Liver (tissue), 9 donors: ENCODE results near the gene CCL24. TPM values are rescaled to one million over a fixed set of nuclear protein-coding genes. Genes with fewer than 3 reads are reported as not detected.

Experiments used
- DNase-seq: peaks from one replicate; pipeline ENCODE4 v3.0.0-alpha.2; 2017; ENCODE audit warnings: low spot score
- H3K27ac ChIP-seq, 2 donors: one replicate each; pipeline ENCODE4 v1.7.0; 2013; ENCODE audit warnings: inconsistent platforms in 2 of 2, low read length in 2 of 2, control low read depth in 1 of 2, low read depth in 1 of 2, mild to moderate bottlenecking in 1 of 2
- H3K27me3 ChIP-seq, 4 donors: one replicate each; pipeline versions ENCODE4 v1.6.1 to v1.7.0; 2013; ENCODE audit warnings: low read length in 3 of 4, inconsistent platforms in 1 of 4, mild to moderate bottlenecking in 1 of 4, moderate library complexity in 1 of 4; ENCODE audit not compliant: control insufficient read depth in 4 of 4, insufficient read depth in 4 of 4
- H3K36me3 ChIP-seq, 4 donors: one replicate each; pipeline versions ENCODE4 v1.6.1 to v1.7.0; 2013; ENCODE audit warnings: low read length in 3 of 4, mild to moderate bottlenecking in 3 of 4, low read depth in 1 of 4, moderate library complexity in 1 of 4; ENCODE audit not compliant: control insufficient read depth in 4 of 4, insufficient read depth in 3 of 4
- H3K4me1 ChIP-seq, 4 donors: one replicate each; pipeline versions ENCODE4 v1.6.1 to v1.7.0; 2013; ENCODE audit warnings: low read length in 3 of 4, mild to moderate bottlenecking in 3 of 4, moderate library complexity in 1 of 4; ENCODE audit not compliant: control insufficient read depth in 4 of 4, insufficient read depth in 4 of 4
- H3K4me3 ChIP-seq, 3 donors: one replicate each; pipeline versions ENCODE4 v1.6.1 to v1.7.0; 2013; ENCODE audit warnings: low read length in 3 of 3, control low read depth in 1 of 3, low read depth in 1 of 3, mild to moderate bottlenecking in 1 of 3
- H3K9ac ChIP-seq, 2 donors: one replicate each; pipeline ENCODE4 v1.7.0; 2013; ENCODE audit warnings: low read length in 2 of 2, mild to moderate bottlenecking in 2 of 2, moderate library complexity in 2 of 2, control low read depth in 1 of 2, low read depth in 1 of 2
- H3K9me3 ChIP-seq, 4 donors: one replicate each; pipeline versions ENCODE4 v1.6.1 to v1.7.0; 2013; ENCODE audit warnings: low read length in 3 of 4; ENCODE audit not compliant: control insufficient read depth in 4 of 4
- EGR1 ChIP-seq, 2 donors: IDR thresholded peaks; 2 replicates each; pipeline ENCODE4 v1.6.1; 2016 to 2018; ENCODE audit warnings: antibody characterized with exemption in 2 of 2, low read depth in 2 of 2
- FOXA1 ChIP-seq: IDR thresholded peaks from 2 replicates; pipeline ENCODE4 v1.6.1; 2016; ENCODE audit warnings: antibody characterized with exemption
- FOXA2 ChIP-seq: IDR thresholded peaks from 2 replicates; pipeline ENCODE4 v1.6.1; 2016; ENCODE audit warnings: antibody characterized with exemption
- GABPA ChIP-seq, 2 donors: IDR thresholded peaks in 1 of 2; conservative IDR thresholded peaks in 1 of 2; 2 replicates each; pipeline ENCODE4 v1.6.1; 2016; ENCODE audit warnings: antibody characterized with exemption in 2 of 2, mild to moderate bottlenecking in 1 of 2, moderate library complexity in 1 of 2
- HNF4A ChIP-seq, 2 donors: conservative IDR thresholded peaks; 2 replicates each; pipeline ENCODE4 v1.6.1; 2016; ENCODE audit warnings: antibody characterized with exemption in 2 of 2, mild to moderate bottlenecking in 2 of 2
- HNF4G ChIP-seq: IDR thresholded peaks from 2 replicates; pipeline ENCODE4 v1.6.1; 2016; ENCODE audit warnings: antibody characterized with exemption
- JUND ChIP-seq, 2 donors: IDR thresholded peaks; 2 replicates each; pipeline ENCODE4 v1.6.1; 2016; ENCODE audit warnings: antibody characterized with exemption in 2 of 2
- NR2F2 ChIP-seq: IDR thresholded peaks from 2 replicates; pipeline ENCODE4 v1.6.1; 2016; ENCODE audit warnings: antibody characterized with exemption
- RAD21 ChIP-seq, 2 donors: IDR thresholded peaks; 2 replicates each; pipeline ENCODE4 v1.6.1; 2016; ENCODE audit warnings: antibody characterized with exemption in 2 of 2, mild to moderate bottlenecking in 2 of 2
- RXRA ChIP-seq, 2 donors: IDR thresholded peaks; 2 replicates each; pipeline ENCODE4 v1.6.1; 2017 to 2018; ENCODE audit warnings: antibody characterized with exemption in 2 of 2, mild to moderate bottlenecking in 1 of 2
- SP1 ChIP-seq: IDR thresholded peaks from 2 replicates; pipeline ENCODE4 v1.6.1; 2018; ENCODE audit warnings: antibody characterized with exemption, mild to moderate bottlenecking
- TAF1 ChIP-seq: conservative IDR thresholded peaks from 2 replicates; pipeline ENCODE4 v1.6.1; 2016; ENCODE audit warnings: antibody characterized with exemption, mild to moderate bottlenecking
- YY1 ChIP-seq: IDR thresholded peaks from 2 replicates; pipeline ENCODE4 v1.6.1; 2016; ENCODE audit warnings: antibody characterized with exemption, mild to moderate bottlenecking
- WGBS: extraction: QIAGEN DNeasy Blood & Tissue Kit; methylation state at CpG from one replicate; pipeline ENCODE4 v1.1.7; 2013; 5-methylcytosine and 5-hydroxymethylcytosine counted together
- polyA plus RNA-seq, 2 donors: library from polyadenylated mRNA; stranded (reverse) in 1 of 2; unstranded in 1 of 2; fragments of 200-250 nt in 1 of 2; fragments of >200 nt in 1 of 2; fragmentation: Nextera tagmentation in 1 of 2; extraction: Ambion mirVana in 1 of 2; gene quantifications; one replicate each; pipeline versions ENCODE4 v1.2.1 to v1.2.3, GENCODE V29; 2013 to 2015
- total RNA-seq, 2 donors: library from RNA; depleted of rRNA; stranded (reverse); fragments of >200 nt; gene quantifications; one replicate each; pipeline ENCODE4 v1.2.3, GENCODE V29; 2014
- TF ChIP-seq, protein P1 (sequence below): IDR thresholded peaks from 2 replicates; pipeline ENCODE4 v1.6.1; 2016; ENCODE audit warnings: antibody characterized with exemption, mild to moderate bottlenecking
- TF ChIP-seq, protein P2 (sequence below): IDR thresholded peaks from 2 replicates; pipeline ENCODE4 v1.6.1; 2016; ENCODE audit warnings: antibody characterized with exemption
- TF ChIP-seq, protein P3 (sequence below): IDR thresholded peaks from 2 replicates; pipeline ENCODE4 v1.6.1; 2016; ENCODE audit warnings: antibody characterized with exemption
- TF ChIP-seq, protein P4 (sequence below): IDR thresholded peaks from 2 replicates; pipeline ENCODE4 v1.6.1; 2016; ENCODE audit warnings: antibody characterized with exemption
- TF ChIP-seq, protein P5 (sequence below): fragments of 150-350 bp; IDR thresholded peaks from 2 replicates; pipeline ENCODE4 v1.5.1; 2017; ENCODE audit warnings: improper control_type of control experiment, low read depth, low read length; ENCODE audit not compliant: missing input control
- donor health status: healthy.
- donor health status: healthy.
- donor health status: healthy.
- donor health status: healthy.
- donor health status: healthy.

The CCL24 gene
- total and polyA plus RNA-seq, 4 donors, result 0.47 to 2.1 (median 1.6) TPM; not detected in 1

DNA sequence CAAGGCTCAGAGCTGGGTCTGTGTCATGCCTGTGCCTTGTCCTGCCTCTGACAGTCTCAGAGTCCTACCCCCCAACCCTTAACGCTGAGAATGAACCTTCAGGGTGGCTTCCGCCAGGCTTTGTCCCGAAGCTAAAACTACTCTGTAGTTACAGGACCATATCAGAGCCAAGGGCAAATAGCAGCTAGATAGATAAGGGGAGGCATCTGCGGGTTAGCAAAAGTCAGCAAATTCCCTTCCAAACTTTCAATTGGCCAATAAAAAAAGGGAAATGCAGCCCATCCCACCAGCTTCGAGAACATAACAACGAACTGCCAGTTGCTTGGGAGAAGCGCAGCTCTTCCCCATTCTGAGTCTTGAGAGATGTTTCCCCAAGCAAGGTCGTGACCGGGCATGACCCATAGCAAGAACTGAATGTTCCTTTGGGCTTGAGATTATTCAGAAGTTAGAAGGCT is 17.7 kb downstream of the CCL24 start:
- 34% methylated on average over 9 of the region's 9 CpGs for WGBS
- no peak overlapping the region for H3K9ac ChIP-seq
- H3K27me3 ChIP-seq, result no peaks in the 10 kb centered on the region
- H3K27ac ChIP-seq, result no peak overlapping the region
- no peak overlapping the region for H3K4me3 ChIP-seq
- TF ChIP-seq, protein P1, sequence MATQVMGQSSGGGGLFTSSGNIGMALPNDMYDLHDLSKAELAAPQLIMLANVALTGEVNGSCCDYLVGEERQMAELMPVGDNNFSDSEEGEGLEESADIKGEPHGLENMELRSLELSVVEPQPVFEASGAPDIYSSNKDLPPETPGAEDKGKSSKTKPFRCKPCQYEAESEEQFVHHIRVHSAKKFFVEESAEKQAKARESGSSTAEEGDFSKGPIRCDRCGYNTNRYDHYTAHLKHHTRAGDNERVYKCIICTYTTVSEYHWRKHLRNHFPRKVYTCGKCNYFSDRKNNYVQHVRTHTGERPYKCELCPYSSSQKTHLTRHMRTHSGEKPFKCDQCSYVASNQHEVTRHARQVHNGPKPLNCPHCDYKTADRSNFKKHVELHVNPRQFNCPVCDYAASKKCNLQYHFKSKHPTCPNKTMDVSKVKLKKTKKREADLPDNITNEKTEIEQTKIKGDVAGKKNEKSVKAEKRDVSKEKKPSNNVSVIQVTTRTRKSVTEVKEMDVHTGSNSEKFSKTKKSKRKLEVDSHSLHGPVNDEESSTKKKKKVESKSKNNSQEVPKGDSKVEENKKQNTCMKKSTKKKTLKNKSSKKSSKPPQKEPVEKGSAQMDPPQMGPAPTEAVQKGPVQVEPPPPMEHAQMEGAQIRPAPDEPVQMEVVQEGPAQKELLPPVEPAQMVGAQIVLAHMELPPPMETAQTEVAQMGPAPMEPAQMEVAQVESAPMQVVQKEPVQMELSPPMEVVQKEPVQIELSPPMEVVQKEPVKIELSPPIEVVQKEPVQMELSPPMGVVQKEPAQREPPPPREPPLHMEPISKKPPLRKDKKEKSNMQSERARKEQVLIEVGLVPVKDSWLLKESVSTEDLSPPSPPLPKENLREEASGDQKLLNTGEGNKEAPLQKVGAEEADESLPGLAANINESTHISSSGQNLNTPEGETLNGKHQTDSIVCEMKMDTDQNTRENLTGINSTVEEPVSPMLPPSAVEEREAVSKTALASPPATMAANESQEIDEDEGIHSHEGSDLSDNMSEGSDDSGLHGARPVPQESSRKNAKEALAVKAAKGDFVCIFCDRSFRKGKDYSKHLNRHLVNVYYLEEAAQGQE, result no peak
- TF ChIP-seq, protein P2, sequence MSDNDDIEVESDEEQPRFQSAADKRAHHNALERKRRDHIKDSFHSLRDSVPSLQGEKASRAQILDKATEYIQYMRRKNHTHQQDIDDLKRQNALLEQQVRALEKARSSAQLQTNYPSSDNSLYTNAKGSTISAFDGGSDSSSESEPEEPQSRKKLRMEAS, result no peak
- TF ChIP-seq FOXA2, result no peak
- TF ChIP-seq, protein P3, sequence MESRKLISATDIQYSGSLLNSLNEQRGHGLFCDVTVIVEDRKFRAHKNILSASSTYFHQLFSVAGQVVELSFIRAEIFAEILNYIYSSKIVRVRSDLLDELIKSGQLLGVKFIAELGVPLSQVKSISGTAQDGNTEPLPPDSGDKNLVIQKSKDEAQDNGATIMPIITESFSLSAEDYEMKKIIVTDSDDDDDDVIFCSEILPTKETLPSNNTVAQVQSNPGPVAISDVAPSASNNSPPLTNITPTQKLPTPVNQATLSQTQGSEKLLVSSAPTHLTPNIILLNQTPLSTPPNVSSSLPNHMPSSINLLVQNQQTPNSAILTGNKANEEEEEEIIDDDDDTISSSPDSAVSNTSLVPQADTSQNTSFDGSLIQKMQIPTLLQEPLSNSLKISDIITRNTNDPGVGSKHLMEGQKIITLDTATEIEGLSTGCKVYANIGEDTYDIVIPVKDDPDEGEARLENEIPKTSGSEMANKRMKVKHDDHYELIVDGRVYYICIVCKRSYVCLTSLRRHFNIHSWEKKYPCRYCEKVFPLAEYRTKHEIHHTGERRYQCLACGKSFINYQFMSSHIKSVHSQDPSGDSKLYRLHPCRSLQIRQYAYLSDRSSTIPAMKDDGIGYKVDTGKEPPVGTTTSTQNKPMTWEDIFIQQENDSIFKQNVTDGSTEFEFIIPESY, result no peak
- no peak for TF ChIP-seq HNF4G
- no peak for TF ChIP-seq JUND (IDR thresholded peaks at IDR 0.05)
- no peak for TF ChIP-seq FOXA1
- TF ChIP-seq SP1, result peak; percentile 85
- no peak for TF ChIP-seq EGR1 (IDR thresholded peaks at IDR 0.05; ENCODE audit: low read depth in 2 of 2)
- TF ChIP-seq TAF1, result no peak
- TF ChIP-seq, protein P4, sequence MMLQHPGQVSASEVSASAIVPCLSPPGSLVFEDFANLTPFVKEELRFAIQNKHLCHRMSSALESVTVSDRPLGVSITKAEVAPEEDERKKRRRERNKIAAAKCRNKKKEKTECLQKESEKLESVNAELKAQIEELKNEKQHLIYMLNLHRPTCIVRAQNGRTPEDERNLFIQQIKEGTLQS, result peak; percentile 17
- no peak for TF ChIP-seq YY1
- TF ChIP-seq NR2F2, result peak; percentile 100
- TF ChIP-seq HNF4A (conservative IDR thresholded peaks at IDR 0.05), result no peak
- peak; percentile 79 to 94 for TF ChIP-seq RXRA (IDR thresholded peaks at IDR 0.05)
- peak in 1 of 2 donors; percentile 45 for TF ChIP-seq RAD21 (IDR thresholded peaks at IDR 0.05)
- TF ChIP-seq, protein P5, sequence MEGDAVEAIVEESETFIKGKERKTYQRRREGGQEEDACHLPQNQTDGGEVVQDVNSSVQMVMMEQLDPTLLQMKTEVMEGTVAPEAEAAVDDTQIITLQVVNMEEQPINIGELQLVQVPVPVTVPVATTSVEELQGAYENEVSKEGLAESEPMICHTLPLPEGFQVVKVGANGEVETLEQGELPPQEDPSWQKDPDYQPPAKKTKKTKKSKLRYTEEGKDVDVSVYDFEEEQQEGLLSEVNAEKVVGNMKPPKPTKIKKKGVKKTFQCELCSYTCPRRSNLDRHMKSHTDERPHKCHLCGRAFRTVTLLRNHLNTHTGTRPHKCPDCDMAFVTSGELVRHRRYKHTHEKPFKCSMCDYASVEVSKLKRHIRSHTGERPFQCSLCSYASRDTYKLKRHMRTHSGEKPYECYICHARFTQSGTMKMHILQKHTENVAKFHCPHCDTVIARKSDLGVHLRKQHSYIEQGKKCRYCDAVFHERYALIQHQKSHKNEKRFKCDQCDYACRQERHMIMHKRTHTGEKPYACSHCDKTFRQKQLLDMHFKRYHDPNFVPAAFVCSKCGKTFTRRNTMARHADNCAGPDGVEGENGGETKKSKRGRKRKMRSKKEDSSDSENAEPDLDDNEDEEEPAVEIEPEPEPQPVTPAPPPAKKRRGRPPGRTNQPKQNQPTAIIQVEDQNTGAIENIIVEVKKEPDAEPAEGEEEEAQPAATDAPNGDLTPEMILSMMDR, result no peak
- TF ChIP-seq GABPA (IDR thresholded peaks at IDR 0.05 in 1 of 2, conservative IDR thresholded peaks at IDR 0.05 in 1 of 2), result no peak
- no peaks in the 10 kb centered on the region for H3K4me1 ChIP-seq
- H3K36me3 ChIP-seq, result no peaks in the 10 kb centered on the region
- no peak for DNase-seq
- H3K9me3 ChIP-seq, result no peaks in the 10 kb centered on the region
